Activated T-helper 17 cell treated with anti-CD3 and anti-CD28 coated beads, Interleukin-2, amount 50 U/mL, for 72 hours (primary cell): ENCODE data around the gene PANK4. TPM values are rescaled to one million over a fixed set of nuclear protein-coding genes. Genes with fewer than 3 reads are reported as not detected.

Experiments used
- ATAC-seq: fragments of 150-1000 bp; cut with Tn5 transposase; replicated peaks from 2 replicates; pipeline ENCODE4 v1.10.0; 2021; ENCODE audit warnings: mild to moderate bottlenecking, moderate library complexity
- H3K27ac Mint-ChIP-seq: one replicate; pipeline ENCODE4 v1.8.0; 2022; ENCODE audit warnings: mixed read lengths
- H3K27me3 Mint-ChIP-seq: one replicate; pipeline ENCODE4 v1.8.0; 2022; ENCODE audit warnings: mixed read lengths
- H3K36me3 Mint-ChIP-seq: one replicate; pipeline ENCODE4 v1.8.0; 2022; ENCODE audit warnings: low read depth, mild to moderate bottlenecking, mixed read lengths
- H3K4me1 Mint-ChIP-seq: one replicate; pipeline ENCODE4 v1.8.0; 2022; ENCODE audit warnings: mixed read lengths
- H3K4me3 Mint-ChIP-seq: one replicate; pipeline ENCODE4 v1.8.0; 2022; ENCODE audit warnings: mild to moderate bottlenecking, mixed read lengths
- H3K9me3 Mint-ChIP-seq: one replicate; pipeline ENCODE4 v1.8.0; 2022; ENCODE audit warnings: mixed read lengths
- total RNA-seq, 2 donors: library from RNA; stranded (reverse); gene quantifications; one replicate each; pipeline ENCODE4 v1.2.3, GENCODE V29; 2022

PANK4 gene
- total RNA-seq, 2 donors from 2014 or later = 41.7 to 54.9 TPM

- H3K9me3 Mint-ChIP-seq = no peaks in the 10 kb centered on the region
- H3K4me1 Mint-ChIP-seq = peaks cover 6% of the 10 kb centered on the region
- no peak overlapping the region for H3K4me3 Mint-ChIP-seq
- ATAC-seq = peak; percentile 48
- H3K27ac Mint-ChIP-seq = no peak overlapping the region
- no peaks in the 10 kb centered on the region for H3K27me3 Mint-ChIP-seq
- H3K36me3 Mint-ChIP-seq = peaks cover 56% of the 10 kb centered on the region
Observed at GRCh38 chr1:2561898-2562895, 35.8 kb upstream of the PANK4 start.

GRCh38 chr1:2561446-2561845 lies 35.0 kb upstream of the PANK4 start:
- H3K27ac Mint-ChIP-seq = peak overlapping the region; percentile 58
- no peaks in the 10 kb centered on the region for H3K27me3 Mint-ChIP-seq
- peak overlapping the region; percentile 31 for H3K4me3 Mint-ChIP-seq
- H3K36me3 Mint-ChIP-seq = peaks cover 63% of the 10 kb centered on the region
- ATAC-seq = no peak
- no peaks in the 10 kb centered on the region for H3K9me3 Mint-ChIP-seq
- peaks cover 6% of the 10 kb centered on the region for H3K4me1 Mint-ChIP-seq

DNA sequence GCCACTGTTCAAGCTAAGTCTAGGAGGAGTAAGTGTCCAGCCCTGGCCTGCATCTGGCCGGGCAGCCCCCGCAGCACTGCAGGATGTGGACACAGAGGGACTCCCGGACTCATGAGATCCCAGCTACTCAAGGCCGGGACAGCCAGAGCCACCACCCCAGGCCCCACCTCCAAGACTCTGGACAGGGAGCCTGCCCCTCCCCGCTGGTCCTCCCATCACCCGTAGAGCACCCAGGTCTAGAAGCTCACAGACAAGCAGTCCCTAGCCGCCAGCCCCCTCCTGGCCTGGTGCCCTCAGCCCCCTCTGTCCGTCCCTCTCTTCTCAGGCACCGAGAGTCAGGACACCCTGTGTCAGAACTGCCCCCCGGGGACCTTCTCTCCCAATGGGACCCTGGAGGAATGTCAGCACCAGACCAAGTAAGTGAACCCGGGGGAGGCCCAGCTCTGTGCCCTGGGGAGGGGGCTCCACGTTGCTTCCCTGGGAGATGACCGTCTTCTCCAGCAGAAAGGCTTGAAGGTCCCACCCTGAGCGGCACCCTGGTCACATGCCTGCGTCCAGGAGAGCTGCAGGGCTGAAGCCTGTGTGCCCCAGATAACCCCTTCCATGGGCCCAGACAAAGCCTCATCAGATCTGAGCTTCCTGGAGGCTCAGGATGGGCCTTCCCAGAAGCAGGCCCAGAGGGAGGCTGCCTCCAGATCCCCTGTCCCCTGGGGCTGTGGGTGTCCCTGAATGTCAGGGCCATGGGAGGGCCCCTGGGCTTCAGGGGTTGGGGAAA lies 34.1 kb upstream of the PANK4 start:
- Mint-ChIP-seq H3K4me3 (no peak overlapping the region), H3K4me1 (peaks cover 6% of the 10 kb centered on the region), H3K36me3 (peaks cover 73% of the 10 kb centered on the region), H3K27me3 (no peaks in the 10 kb centered on the region), H3K27ac (no peak overlapping the region), H3K9me3 (no peaks in the 10 kb centered on the region)
- ATAC-seq = no peak

- Mint-ChIP-seq H3K4me1 (peaks cover 7% of the 10 kb centered on the region), H3K4me3 (peak overlapping the region; percentile 3), H3K36me3 (peaks cover 80% of the 10 kb centered on the region), H3K27me3 (no peaks in the 10 kb centered on the region), H3K9me3 (no peaks in the 10 kb centered on the region), H3K27ac (no peak overlapping the region)
- no peak for ATAC-seq
Observed at GRCh38 chr1:2559509-2560298, 33.3 kb upstream of the PANK4 start.

GRCh38 chr1:2558861-2559260 lies 32.5 kb upstream of the PANK4 start:
- Mint-ChIP-seq H3K27ac (peak overlapping the region; percentile 71), H3K27me3 (no peaks in the 10 kb centered on the region), H3K9me3 (no peaks in the 10 kb centered on the region), H3K4me1 (peaks cover 10% of the 10 kb centered on the region), H3K36me3 (peaks cover 83% of the 10 kb centered on the region), H3K4me3 (peak overlapping the region; percentile 96)
- no peak for ATAC-seq

GRCh38 chr1:2558420-2558819 lies 32.0 kb upstream of the PANK4 start:
- no peaks in the 10 kb centered on the region for H3K27me3 Mint-ChIP-seq
- H3K9me3 Mint-ChIP-seq = no peaks in the 10 kb centered on the region
- peak overlapping the region; percentile 96 for H3K4me3 Mint-ChIP-seq
- H3K27ac Mint-ChIP-seq = peak overlapping the region; percentile 71
- no peak for ATAC-seq
- H3K4me1 Mint-ChIP-seq = peaks cover 10% of the 10 kb centered on the region
- H3K36me3 Mint-ChIP-seq = peaks cover 78% of the 10 kb centered on the region

DNA sequence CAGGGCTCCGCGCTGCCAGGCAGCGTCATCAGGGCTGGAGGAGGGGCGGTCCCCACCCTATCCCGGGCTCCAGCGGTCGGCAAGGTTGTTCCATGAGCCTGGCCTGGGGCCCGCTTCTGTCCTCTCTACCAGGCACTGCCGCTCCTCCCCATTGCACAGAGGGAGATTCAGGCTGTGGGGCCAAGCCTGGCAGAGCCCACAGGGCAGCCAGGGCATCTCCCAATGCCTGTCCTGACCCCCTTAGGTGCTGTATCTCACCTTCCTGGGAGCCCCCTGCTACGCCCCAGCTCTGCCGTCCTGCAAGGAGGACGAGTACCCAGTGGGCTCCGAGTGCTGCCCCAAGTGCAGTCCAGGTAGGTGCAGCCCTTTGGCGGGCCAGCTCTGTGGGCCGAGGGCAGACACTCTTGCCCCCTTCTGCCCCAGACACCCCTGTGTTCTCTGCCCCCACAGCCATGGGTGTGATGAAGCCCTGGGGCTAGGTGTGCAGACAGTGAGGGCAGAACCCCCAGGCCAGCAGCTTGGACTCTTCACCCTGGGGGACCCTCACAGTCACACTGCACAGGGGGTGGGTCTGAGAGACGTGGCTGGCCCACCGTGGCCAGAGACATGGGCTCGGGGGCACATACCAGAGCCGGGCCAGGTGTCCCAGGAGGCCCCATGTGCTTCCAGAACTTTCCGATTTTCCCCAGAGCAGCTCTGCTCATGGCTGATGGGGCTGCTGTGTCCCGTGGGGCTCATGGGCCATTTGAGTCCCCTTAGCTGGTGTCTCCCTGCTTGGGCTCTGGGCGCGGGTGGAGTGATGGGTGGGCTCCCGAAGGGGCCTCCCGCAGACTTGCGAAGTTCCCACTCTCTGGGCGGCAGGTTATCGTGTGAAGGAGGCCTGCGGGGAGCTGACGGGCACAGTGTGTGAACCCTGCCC lies 31.3 kb upstream of the PANK4 start:
- no peaks in the 10 kb centered on the region for H3K27me3 Mint-ChIP-seq
- H3K9me3 Mint-ChIP-seq = no peaks in the 10 kb centered on the region
- ATAC-seq = no peak
- peaks cover 72% of the 10 kb centered on the region for H3K36me3 Mint-ChIP-seq
- peak overlapping the region; percentile 94 for H3K27ac Mint-ChIP-seq
- H3K4me3 Mint-ChIP-seq = peak overlapping the region; percentile 96
- H3K4me1 Mint-ChIP-seq = peaks cover 10% of the 10 kb centered on the region

GRCh38 chr1:2556678-2557481 lies 30.5 kb upstream of the PANK4 start:
- Mint-ChIP-seq H3K9me3 (no peaks in the 10 kb centered on the region), H3K27ac (peak overlapping the region; percentile 94), H3K4me1 (peaks cover 10% of the 10 kb centered on the region), H3K27me3 (no peaks in the 10 kb centered on the region), H3K4me3 (peak overlapping the region; percentile 96), H3K36me3 (peaks cover 67% of the 10 kb centered on the region)
- ATAC-seq = peak; percentile 19

DNA sequence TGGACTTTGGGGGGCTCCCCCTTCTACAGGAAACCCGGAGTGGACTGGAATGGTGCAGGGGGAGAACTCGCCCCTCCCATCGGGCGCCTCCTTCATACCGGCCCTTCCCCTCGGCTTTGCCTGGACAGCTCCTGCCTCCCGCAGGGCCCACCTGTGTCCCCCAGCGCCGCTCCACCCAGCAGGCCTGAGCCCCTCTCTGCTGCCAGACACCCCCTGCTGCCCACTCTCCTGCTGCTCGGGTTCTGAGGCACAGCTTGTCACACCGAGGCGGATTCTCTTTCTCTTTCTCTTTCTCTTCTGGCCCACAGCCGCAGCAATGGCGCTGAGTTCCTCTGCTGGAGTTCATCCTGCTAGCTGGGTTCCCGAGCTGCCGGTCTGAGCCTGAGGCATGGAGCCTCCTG lies 29.9 kb upstream of the PANK4 start, which contains the start of gene TNFRSF14:
Gene TNFRSF14, plus strand, starts transcription at position 95 of the 401 bp plus-strand sequence. Its CDS starts 294 bp downstream, at position 389.
- peak within 1 kb of the TSS; percentile 94 for H3K27ac Mint-ChIP-seq
- peaks cover 63% of the 10 kb centered on the region for H3K36me3 Mint-ChIP-seq
- H3K9me3 Mint-ChIP-seq = no peaks in the 10 kb centered on the region
- H3K27me3 Mint-ChIP-seq = no peaks in the 10 kb centered on the region
- peak within 1 kb of the TSS; percentile 96 for H3K4me3 Mint-ChIP-seq
- peak; percentile 57 for ATAC-seq
- peaks cover 7% of the 10 kb centered on the region for H3K4me1 Mint-ChIP-seq

DNA sequence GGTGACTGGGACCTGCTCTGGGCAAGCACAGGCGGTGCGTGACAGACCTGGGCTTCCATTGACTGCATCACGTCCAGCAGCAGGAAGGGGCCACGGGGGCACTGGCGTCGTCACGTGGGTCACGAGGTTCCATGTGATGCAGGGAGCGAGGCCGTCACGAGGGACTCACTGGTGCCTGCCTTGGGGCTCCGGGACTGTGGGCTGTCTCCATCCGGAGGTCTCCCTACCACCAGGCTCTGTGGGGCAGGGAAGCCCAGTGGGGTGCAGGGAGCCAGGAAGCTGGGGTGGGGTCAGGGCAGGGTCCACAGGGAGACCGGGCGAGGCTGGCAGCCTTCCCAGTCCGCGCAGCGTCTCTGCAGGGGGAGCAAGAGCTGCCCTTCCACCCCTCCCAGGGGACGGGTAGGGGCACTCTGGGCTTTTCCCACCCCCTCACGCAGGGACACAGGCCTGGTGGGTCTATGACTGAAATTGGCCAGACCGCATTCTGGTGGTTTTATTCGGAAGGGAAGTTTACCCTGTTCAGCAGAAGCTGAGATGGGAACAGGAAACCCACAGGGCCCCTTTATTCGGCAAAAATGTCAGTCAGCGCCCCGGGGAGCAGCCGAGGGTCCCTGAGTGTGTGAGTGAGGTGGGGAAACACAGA lies 29.4 kb upstream of the PANK4 start:
- no peaks in the 10 kb centered on the region for H3K9me3 Mint-ChIP-seq
- H3K27me3 Mint-ChIP-seq = no peaks in the 10 kb centered on the region
- peak overlapping the region; percentile 96 for H3K4me3 Mint-ChIP-seq
- H3K4me1 Mint-ChIP-seq = peaks cover 4% of the 10 kb centered on the region
- H3K27ac Mint-ChIP-seq = peak overlapping the region; percentile 94
- peak; percentile 79 for ATAC-seq
- H3K36me3 Mint-ChIP-seq = peaks cover 61% of the 10 kb centered on the region

DNA sequence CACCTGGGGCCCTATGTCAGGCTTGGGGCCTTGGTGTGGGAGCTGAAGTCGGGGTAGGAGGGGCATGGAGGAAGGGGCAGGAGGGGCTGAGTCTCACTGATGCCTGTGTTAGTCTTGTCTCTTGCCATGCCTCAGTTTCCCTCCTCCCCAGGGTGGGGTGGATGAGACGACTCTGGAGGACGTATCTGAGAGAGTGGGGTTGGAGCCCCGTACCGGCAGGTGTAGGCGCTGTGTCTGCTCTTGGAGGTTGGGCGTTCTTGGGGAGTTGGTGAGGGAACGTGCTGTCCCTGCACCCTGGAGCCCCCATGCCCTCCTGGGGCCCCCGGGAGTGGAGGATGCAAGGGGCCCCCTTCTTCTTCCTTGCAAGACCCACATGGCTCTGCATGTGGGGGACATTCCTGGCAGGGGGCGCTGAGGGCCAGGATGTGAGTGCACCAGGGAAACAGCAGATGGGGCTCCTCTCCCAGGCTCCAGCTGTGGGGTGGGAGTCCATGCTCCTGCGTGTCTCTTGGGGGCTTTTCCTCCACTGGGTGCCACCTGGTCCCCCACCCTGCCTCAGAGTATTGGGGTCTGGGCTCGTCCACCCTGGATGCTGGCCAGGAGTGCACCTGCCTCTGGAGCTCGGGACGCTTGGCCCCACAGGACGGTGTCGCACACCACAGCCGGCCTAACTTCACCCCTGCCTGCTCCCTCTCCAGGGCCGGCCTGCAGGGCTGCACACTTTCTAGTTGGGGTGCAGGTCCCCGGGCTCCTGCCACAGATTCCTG lies 28.4 kb upstream of the PANK4 start:
- peak overlapping the region; percentile 96 for H3K4me3 Mint-ChIP-seq
- H3K36me3 Mint-ChIP-seq = peaks cover 59% of the 10 kb centered on the region
- no peaks in the 10 kb centered on the region for H3K27me3 Mint-ChIP-seq
- peaks cover 4% of the 10 kb centered on the region for H3K4me1 Mint-ChIP-seq
- H3K27ac Mint-ChIP-seq = peak overlapping the region; percentile 94
- H3K9me3 Mint-ChIP-seq = no peaks in the 10 kb centered on the region
- ATAC-seq = no peak
